GM23338 (cell line): ENCODE data around the gene HNRNPUL2. TPM values are rescaled to one million over a fixed set of nuclear protein-coding genes. Genes with fewer than 3 reads are reported as not detected.

Source experiments
- ATAC-seq: fragments of 200-7000 bp; cut with Tn5 transposase; 3 replicates; pipeline ENCODE4 v1.9.1; 2020
- DNase-seq: peaks from one replicate; pipeline ENCODE4 v3.0.0-alpha.2; 2015; ENCODE audit warnings: low spot score
- H2AFZ ChIP-seq: fragments of 200-600 bp; sonication (generic); 2 replicates; pipeline ENCODE4 v1.8.0; 2016; ENCODE audit warnings: antibody characterized with exemption, mild to moderate bottlenecking, moderate library complexity
- H3F3A ChIP-seq: fragments of 200-600 bp; sonication (generic); replicated peaks from 2 replicates; pipeline ENCODE4 v1.8.0; 2017; ENCODE audit warnings: antibody characterized with exemption, mixed run types, low read depth
- H3K27ac ChIP-seq: fragments of 200-600 bp; sonication (generic); 2 replicates; pipeline ENCODE4 v1.6.1; 2016; ENCODE audit warnings: low read depth
- H3K27me3 ChIP-seq: fragments of 200-600 bp; sonication (generic); 2 replicates; pipeline ENCODE4 v1.8.0; 2016; ENCODE audit warnings: mild to moderate bottlenecking, mixed run types, moderate library complexity; ENCODE audit not compliant: insufficient read depth
- H3K36me3 ChIP-seq: fragments of 200-600 bp; sonication (generic); 2 replicates; pipeline ENCODE4 v1.8.0; 2016; ENCODE audit warnings: mild to moderate bottlenecking; ENCODE audit not compliant: insufficient read depth
- H3K4me1 ChIP-seq: fragments of 200-600 bp; sonication (generic); 2 replicates; pipeline ENCODE4 v1.8.0; 2016; ENCODE audit warnings: mild to moderate bottlenecking, moderate library complexity; ENCODE audit not compliant: insufficient read depth
- H3K4me2 ChIP-seq: fragments of 200-600 bp; sonication (generic); 2 replicates; pipeline ENCODE4 v1.7.1; 2017; ENCODE audit warnings: mixed run types
- H3K4me3 ChIP-seq: fragments of 200-600 bp; sonication (generic); 2 replicates; pipeline ENCODE4 v1.6.1; 2016; ENCODE audit warnings: mixed run types
- H3K79me2 ChIP-seq: fragments of 200-600 bp; sonication (generic); replicated peaks from 2 replicates; pipeline ENCODE4 v1.8.0; 2017; ENCODE audit warnings: mild to moderate bottlenecking; ENCODE audit not compliant: insufficient read depth
- H3K9me2 ChIP-seq: fragments of 200-600 bp; sonication (generic); 2 replicates; pipeline ENCODE4 v1.8.0; 2017; ENCODE audit not compliant: insufficient read depth
- H4K20me1 ChIP-seq: fragments of 200-600 bp; sonication (generic); replicated peaks from 2 replicates; pipeline ENCODE4 v1.8.0; 2017; ENCODE audit warnings: mild to moderate bottlenecking; ENCODE audit not compliant: insufficient read depth
- H3K27ac Mint-ChIP-seq: 2 replicates; pipeline ENCODE4 v1.8.0; 2020; ENCODE audit warnings: inconsistent platforms, mild to moderate bottlenecking, moderate library complexity, mixed read lengths
- H3K27me3 Mint-ChIP-seq: 3 replicates; pipeline ENCODE4 v1.8.0; 2022; ENCODE audit warnings: low read depth, mild to moderate bottlenecking, moderate library complexity, mixed read lengths, inconsistent platforms; ENCODE audit not compliant: insufficient read depth, poor library complexity
- H3K36me3 Mint-ChIP-seq: 3 replicates; pipeline ENCODE4 v1.8.0; 2021; ENCODE audit warnings: low read depth, mild to moderate bottlenecking, inconsistent platforms, moderate library complexity, mixed read lengths
- H3K4me1 Mint-ChIP-seq: 3 replicates; pipeline ENCODE4 v1.8.0; 2020; ENCODE audit warnings: mild to moderate bottlenecking, inconsistent platforms, mixed read lengths
- H3K4me3 Mint-ChIP-seq: 3 replicates; pipeline ENCODE4 v1.8.0; 2021; ENCODE audit warnings: moderate library complexity, mild to moderate bottlenecking, inconsistent platforms, mixed read lengths
- H3K9me3 Mint-ChIP-seq: 3 replicates; pipeline ENCODE4 v1.8.0; 2020; ENCODE audit warnings: moderate library complexity, mild to moderate bottlenecking, inconsistent platforms, mixed read lengths
- CREB1 ChIP-seq: fragments of 250-450 bp; sonication (Bioruptor Pico); IDR thresholded peaks from 2 replicates; pipeline ENCODE4 v1.5.0; 2020; ENCODE audit warnings: low read depth, mild to moderate bottlenecking, moderate library complexity
- EZH2 ChIP-seq: fragments of 200-600 bp; sonication (generic); IDR thresholded peaks from one replicate; pipeline ENCODE4 v1.8.0; 2017; ENCODE audit warnings: antibody characterized with exemption, mild to moderate bottlenecking, low read depth; ENCODE audit not compliant: unreplicated experiment
- EZH2phosphoT487 ChIP-seq: fragments of 200-600 bp; sonication (generic); IDR thresholded peaks from one replicate; pipeline ENCODE4 v1.8.1; 2018; ENCODE audit warnings: antibody characterized with exemption; ENCODE audit not compliant: unreplicated experiment
- JUNB ChIP-seq: IDR thresholded peaks from one replicate; pipeline ENCODE4 v1.6.1; 2016; ENCODE audit warnings: antibody characterized with exemption; ENCODE audit not compliant: unreplicated experiment
- NANOG ChIP-seq: IDR thresholded peaks from 2 replicates; pipeline ENCODE4 v1.6.1; 2016; ENCODE audit warnings: antibody characterized with exemption, borderline replicate concordance
- POLR2AphosphoS5 ChIP-seq: IDR thresholded peaks from 2 replicates; pipeline ENCODE4 v1.6.1; 2016; ENCODE audit warnings: antibody characterized with exemption, low read depth
- STAT1 ChIP-seq: IDR thresholded peaks from one replicate; pipeline ENCODE4 v1.6.1; 2016; ENCODE audit warnings: antibody characterized with exemption; ENCODE audit not compliant: unreplicated experiment
- ZNF114 ChIP-seq: fragments of 250-450 bp; sonication (Bioruptor Pico); IDR thresholded peaks from 2 replicates; pipeline ENCODE4 v1.5.0; 2020; ENCODE audit warnings: mild to moderate bottlenecking, moderate library complexity
- ZNF331 ChIP-seq: fragments of 250-450 bp; sonication (Bioruptor Pico); IDR thresholded peaks from 2 replicates; pipeline ENCODE4 v1.5.0; 2020; ENCODE audit warnings: low read depth, mild to moderate bottlenecking, moderate library complexity
- polyA plus RNA-seq: library from polyadenylated mRNA; unstranded; fragments of >200 nt; fragmentation: Nextera tagmentation; extraction: Ambion mirVana; gene quantifications from 2 replicates; pipeline ENCODE4 v1.2.1, GENCODE V29; 2016
- total RNA-seq: library from RNA; depleted of rRNA; stranded (reverse); fragments of >200 nt; shearing (Covaris generic); gene quantifications from 2 replicates; pipeline ENCODE4 v1.2.3, GENCODE V29; 2014
- TF ChIP-seq, protein P1 (sequence below), 2 experiments: fragments of 200-600 bp in 1 of 2; sonication (generic) in 1 of 2; conservative IDR thresholded peaks; 2 replicates each; pipeline versions ENCODE4 v1.5.1 to v1.6.1; 2016 to 2017; ENCODE audit warnings: antibody characterized with exemption in 2 of 2, low read depth in 2 of 2, mild to moderate bottlenecking in 2 of 2, moderate library complexity in 1 of 2
- TF ChIP-seq, protein P2 (sequence below): IDR thresholded peaks from one replicate; pipeline ENCODE4 v1.6.1; 2018; ENCODE audit warnings: antibody characterized with exemption; ENCODE audit not compliant: unreplicated experiment
- TF ChIP-seq, protein P3 (sequence below): IDR thresholded peaks from 2 replicates; pipeline ENCODE4 v1.6.1; 2016; ENCODE audit warnings: antibody characterized with exemption

Gene HNRNPUL2
- total and polyA plus RNA-seq, 2 experiments from 2014 or later: 9.4 to 18.3 TPM

DNA sequence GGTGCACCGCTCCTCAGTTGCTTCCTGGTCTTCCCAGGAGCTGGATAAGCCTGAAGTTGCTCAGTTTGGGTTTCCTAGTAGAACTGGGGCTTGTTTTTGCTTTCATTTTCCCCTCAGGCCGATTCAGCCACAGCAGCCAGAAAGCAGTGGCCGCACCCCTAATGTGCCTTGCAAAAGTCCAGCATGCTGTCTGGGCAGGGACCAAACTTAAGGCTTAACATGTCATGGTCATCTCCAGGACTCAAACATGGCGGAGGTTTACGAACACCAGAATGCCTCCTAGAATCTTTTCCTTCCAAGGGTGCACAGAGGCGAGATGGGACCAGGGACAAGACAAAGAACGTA is 17.3 kb downstream of the HNRNPUL2 start (continued):
- TF ChIP-seq, protein P1, sequence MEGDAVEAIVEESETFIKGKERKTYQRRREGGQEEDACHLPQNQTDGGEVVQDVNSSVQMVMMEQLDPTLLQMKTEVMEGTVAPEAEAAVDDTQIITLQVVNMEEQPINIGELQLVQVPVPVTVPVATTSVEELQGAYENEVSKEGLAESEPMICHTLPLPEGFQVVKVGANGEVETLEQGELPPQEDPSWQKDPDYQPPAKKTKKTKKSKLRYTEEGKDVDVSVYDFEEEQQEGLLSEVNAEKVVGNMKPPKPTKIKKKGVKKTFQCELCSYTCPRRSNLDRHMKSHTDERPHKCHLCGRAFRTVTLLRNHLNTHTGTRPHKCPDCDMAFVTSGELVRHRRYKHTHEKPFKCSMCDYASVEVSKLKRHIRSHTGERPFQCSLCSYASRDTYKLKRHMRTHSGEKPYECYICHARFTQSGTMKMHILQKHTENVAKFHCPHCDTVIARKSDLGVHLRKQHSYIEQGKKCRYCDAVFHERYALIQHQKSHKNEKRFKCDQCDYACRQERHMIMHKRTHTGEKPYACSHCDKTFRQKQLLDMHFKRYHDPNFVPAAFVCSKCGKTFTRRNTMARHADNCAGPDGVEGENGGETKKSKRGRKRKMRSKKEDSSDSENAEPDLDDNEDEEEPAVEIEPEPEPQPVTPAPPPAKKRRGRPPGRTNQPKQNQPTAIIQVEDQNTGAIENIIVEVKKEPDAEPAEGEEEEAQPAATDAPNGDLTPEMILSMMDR (conservative IDR thresholded peaks at IDR 0.05; ENCODE audit: low read depth in 2 of 2): no peak
- no peak for TF ChIP-seq JUNB
- TF ChIP-seq POLR2AphosphoS5: no peak
- TF ChIP-seq, protein P2, sequence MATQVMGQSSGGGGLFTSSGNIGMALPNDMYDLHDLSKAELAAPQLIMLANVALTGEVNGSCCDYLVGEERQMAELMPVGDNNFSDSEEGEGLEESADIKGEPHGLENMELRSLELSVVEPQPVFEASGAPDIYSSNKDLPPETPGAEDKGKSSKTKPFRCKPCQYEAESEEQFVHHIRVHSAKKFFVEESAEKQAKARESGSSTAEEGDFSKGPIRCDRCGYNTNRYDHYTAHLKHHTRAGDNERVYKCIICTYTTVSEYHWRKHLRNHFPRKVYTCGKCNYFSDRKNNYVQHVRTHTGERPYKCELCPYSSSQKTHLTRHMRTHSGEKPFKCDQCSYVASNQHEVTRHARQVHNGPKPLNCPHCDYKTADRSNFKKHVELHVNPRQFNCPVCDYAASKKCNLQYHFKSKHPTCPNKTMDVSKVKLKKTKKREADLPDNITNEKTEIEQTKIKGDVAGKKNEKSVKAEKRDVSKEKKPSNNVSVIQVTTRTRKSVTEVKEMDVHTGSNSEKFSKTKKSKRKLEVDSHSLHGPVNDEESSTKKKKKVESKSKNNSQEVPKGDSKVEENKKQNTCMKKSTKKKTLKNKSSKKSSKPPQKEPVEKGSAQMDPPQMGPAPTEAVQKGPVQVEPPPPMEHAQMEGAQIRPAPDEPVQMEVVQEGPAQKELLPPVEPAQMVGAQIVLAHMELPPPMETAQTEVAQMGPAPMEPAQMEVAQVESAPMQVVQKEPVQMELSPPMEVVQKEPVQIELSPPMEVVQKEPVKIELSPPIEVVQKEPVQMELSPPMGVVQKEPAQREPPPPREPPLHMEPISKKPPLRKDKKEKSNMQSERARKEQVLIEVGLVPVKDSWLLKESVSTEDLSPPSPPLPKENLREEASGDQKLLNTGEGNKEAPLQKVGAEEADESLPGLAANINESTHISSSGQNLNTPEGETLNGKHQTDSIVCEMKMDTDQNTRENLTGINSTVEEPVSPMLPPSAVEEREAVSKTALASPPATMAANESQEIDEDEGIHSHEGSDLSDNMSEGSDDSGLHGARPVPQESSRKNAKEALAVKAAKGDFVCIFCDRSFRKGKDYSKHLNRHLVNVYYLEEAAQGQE: no peak
- TF ChIP-seq EZH2: no peak
- TF ChIP-seq STAT1: no peak
- TF ChIP-seq, protein P3, sequence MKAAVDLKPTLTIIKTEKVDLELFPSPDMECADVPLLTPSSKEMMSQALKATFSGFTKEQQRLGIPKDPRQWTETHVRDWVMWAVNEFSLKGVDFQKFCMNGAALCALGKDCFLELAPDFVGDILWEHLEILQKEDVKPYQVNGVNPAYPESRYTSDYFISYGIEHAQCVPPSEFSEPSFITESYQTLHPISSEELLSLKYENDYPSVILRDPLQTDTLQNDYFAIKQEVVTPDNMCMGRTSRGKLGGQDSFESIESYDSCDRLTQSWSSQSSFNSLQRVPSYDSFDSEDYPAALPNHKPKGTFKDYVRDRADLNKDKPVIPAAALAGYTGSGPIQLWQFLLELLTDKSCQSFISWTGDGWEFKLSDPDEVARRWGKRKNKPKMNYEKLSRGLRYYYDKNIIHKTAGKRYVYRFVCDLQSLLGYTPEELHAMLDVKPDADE: no peak
- TF ChIP-seq NANOG: no peak
- no peak for TF ChIP-seq ZNF114 (CRISPR knock-in tag)
- TF ChIP-seq ZNF331 (CRISPR knock-in tag): no peak

DNA sequence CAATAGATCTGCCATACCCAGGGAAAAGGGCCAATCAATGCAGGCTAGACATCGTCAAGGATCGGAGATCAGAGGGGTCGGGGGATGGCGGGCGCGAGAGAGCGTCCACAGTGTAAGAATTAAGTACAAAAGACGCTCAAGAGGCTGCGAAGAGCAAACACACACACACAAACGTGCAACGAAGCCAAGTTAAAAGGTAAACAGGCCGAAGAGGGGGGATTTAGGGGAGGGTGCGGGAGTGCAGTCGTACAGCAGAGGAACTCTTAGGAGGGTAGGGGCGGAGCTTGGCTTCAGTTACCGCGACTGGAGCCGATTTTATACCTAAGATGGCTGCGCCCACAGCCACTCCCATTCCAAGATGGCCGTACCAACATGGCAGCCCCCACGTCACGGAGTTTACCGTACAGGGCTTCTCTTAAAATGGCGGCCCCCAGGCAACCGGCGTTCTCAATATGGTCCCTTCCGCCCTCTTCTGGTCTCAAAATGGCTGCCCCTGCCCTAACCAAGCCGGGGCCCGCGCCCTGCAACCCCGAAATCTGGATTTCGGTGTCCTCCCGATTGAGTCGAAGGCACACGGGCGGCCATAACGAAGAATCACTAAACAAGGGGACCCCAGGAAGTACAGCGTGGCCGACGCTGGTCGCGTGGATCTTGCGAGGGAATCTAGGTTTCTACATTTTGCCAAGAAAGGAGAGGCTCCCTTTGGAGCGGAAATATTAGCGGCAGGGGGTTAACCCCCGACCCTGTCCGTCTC is 17.8 kb downstream of the HNRNPUL2 start:
- Histone ChIP-seq H3K27ac (peak overlapping the region; percentile 100), H3K4me3 (peak overlapping the region; percentile 82), H3F3A (peaks cover 67% of the 10 kb centered on the region), H3K27me3 (no peaks in the 10 kb centered on the region), H4K20me1 (no peaks in the 10 kb centered on the region; the same call in none of the 2 replicates), H2AFZ (peak overlapping the region; percentile 93), H3K4me1 (peaks cover 31% of the 10 kb centered on the region), H3K36me3 (peaks cover 31% of the 10 kb centered on the region), H3K79me2 (peaks cover 8% of the 10 kb centered on the region), H3K4me2 (peak overlapping the region; percentile 95), H3K9me2 (no peaks in the 10 kb centered on the region)
- peak overlapping the region; percentile 99 for H3K27ac Mint-ChIP-seq
- H3K27me3 Mint-ChIP-seq: peaks cover 27% of the 10 kb centered on the region
- DNase-seq: peak; percentile 100
- peak overlapping the region; percentile 92 for H3K4me3 Mint-ChIP-seq
- H3K4me1 Mint-ChIP-seq: peaks cover 52% of the 10 kb centered on the region
- peaks cover 51% of the 10 kb centered on the region for H3K36me3 Mint-ChIP-seq
- no peaks in the 10 kb centered on the region for H3K9me3 Mint-ChIP-seq
- peak; percentile 54 for ATAC-seq
- TF ChIP-seq JUNB: no peak
- no peak for TF ChIP-seq EZH2phosphoT487
- no peak for TF ChIP-seq NANOG
- peak; percentile 83 for TF ChIP-seq CREB1 (CRISPR knock-in tag)
- TF ChIP-seq STAT1: no peak
- TF ChIP-seq, protein P1 (conservative IDR thresholded peaks at IDR 0.05; ENCODE audit: low read depth in 2 of 2): no peak
- TF ChIP-seq, protein P2: peak; percentile 18
- TF ChIP-seq POLR2AphosphoS5: peak; percentile 66
- TF ChIP-seq ZNF114 (CRISPR knock-in tag): peak; percentile 95
- TF ChIP-seq EZH2: no peak
